NT2/D1 (cell line): ENCODE data around the gene MMAA.

Experiments
- YY1 ChIP-seq: IDR thresholded peaks from 2 replicates; pipeline ENCODE4 v1.6.1; 2011; ENCODE audit not compliant: insufficient read length, insufficient read depth
- ZNF274 ChIP-seq: IDR thresholded peaks from 2 replicates; pipeline ENCODE4 v1.6.1; 2011; ENCODE audit warnings: mild to moderate bottlenecking, low read depth, low read length

DNA sequence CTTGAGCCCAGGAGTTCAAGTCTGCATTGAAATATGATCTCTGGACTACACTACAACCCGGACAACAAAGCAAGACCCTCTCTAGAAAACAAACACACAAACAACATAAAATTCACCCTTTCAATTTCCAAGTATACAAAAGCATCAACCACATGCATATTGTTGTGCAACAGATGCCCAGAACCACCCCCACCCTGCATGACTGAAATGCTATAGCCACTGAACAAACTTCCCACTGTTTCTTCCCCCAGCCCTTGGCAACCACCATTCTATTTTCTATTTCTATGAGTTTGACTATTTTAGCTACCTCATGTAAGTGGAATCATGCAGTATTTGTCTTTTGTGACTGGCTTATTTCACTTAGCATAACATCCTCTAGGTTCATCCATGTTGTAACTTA lies 46.6 kb downstream of the MMAA start:
- TF ChIP-seq YY1 (no peak), ZNF274 (no peak)
